HepG2 (cell line): Measurements from ENCODE around the gene POLR1D. TPM values are rescaled to one million over a fixed set of nuclear protein-coding genes. Genes with fewer than 3 reads are reported as not detected.

Source experiments
- E2F2 ChIP-seq: sonication (generic); formaldehyde crosslinking; IDR thresholded peaks from 2 replicates; pipeline ENCODE4 v1.4.0; 2020; ENCODE audit warnings: missing genetic modification reagents, borderline replicate concordance
- HNRNPL ChIP-seq: fragments of 200-400 bp; formaldehyde crosslinking; IDR thresholded peaks from 2 replicates; pipeline ENCODE4 v1.6.1; 2017; ENCODE audit warnings: mild to moderate bottlenecking, low read depth, low read length
- MTF1 ChIP-seq: sonication (generic); formaldehyde crosslinking; IDR thresholded peaks from 2 replicates; pipeline ENCODE4 v1.5.0; 2020; ENCODE audit warnings: missing genetic modification reagents
- NR3C1 ChIP-seq: sonication (generic); formaldehyde crosslinking; IDR thresholded peaks from 2 replicates; pipeline ENCODE4 v1.4.0; 2020; ENCODE audit warnings: missing genetic modification reagents
- PCBP1 ChIP-seq: fragments of 200-400 bp; formaldehyde crosslinking; IDR thresholded peaks from 2 replicates; pipeline ENCODE4 v1.6.1; 2017; ENCODE audit warnings: mild to moderate bottlenecking, low read depth, low read length, borderline replicate concordance
- PRDM15 ChIP-seq: sonication (generic); formaldehyde crosslinking; IDR thresholded peaks from 2 replicates; pipeline ENCODE4 v1.4.0; 2020; ENCODE audit warnings: missing genetic modification reagents
- RARG ChIP-seq: sonication (generic); formaldehyde crosslinking; IDR thresholded peaks from 2 replicates; pipeline ENCODE4 v1.4.0; 2020; ENCODE audit warnings: low read depth, mild to moderate bottlenecking, missing genetic modification reagents
- SMAD3 ChIP-seq: sonication (generic); formaldehyde crosslinking; IDR thresholded peaks from 2 replicates; pipeline ENCODE4 v1.4.0; 2020; ENCODE audit warnings: missing genetic modification reagents
- ZBED4 ChIP-seq: sonication (generic); formaldehyde crosslinking; IDR thresholded peaks from 2 replicates; pipeline ENCODE4 v1.4.0; 2020; ENCODE audit warnings: missing genetic modification reagents, borderline replicate concordance
- ZBTB2 ChIP-seq: sonication (generic); formaldehyde crosslinking; IDR thresholded peaks from 2 replicates; pipeline ENCODE4 v1.8.0; 2022; ENCODE audit warnings: low read depth, missing genetic modification reagents
- ZNF430 ChIP-seq: sonication (generic); formaldehyde crosslinking; IDR thresholded peaks from 2 replicates; pipeline ENCODE4 v1.9.0; 2021; ENCODE audit warnings: mild to moderate bottlenecking, missing genetic modification reagents
- ZNF562 ChIP-seq: sonication (generic); formaldehyde crosslinking; IDR thresholded peaks from 2 replicates; pipeline ENCODE4 v1.8.0; 2022; ENCODE audit warnings: missing genetic modification reagents, borderline replicate concordance
- ZNF609 ChIP-seq: sonication (generic); formaldehyde crosslinking; IDR thresholded peaks from 2 replicates; pipeline ENCODE4 v1.4.0; 2020; ENCODE audit warnings: mild to moderate bottlenecking, missing genetic modification reagents, borderline replicate concordance
- polyA plus RNA-seq, 8 experiments: library from polyadenylated mRNA; depleted of rRNA in 3 of 8; stranded (reverse) in 7 of 8; unstranded in 1 of 8; fragments of >200 nt; fragmentation: Illumina TruSeq in 4 of 8; extraction: Trizol in 4 of 8; gene quantifications; 2 replicates each; pipeline versions ENCODE4 v1.2.1 to v1.2.3, GENCODE V29; 2011 to 2016; ENCODE audit warnings: low read depth in 4 of 8, missing spikeins in 1 of 8, mixed read lengths in 1 of 8; ENCODE audit not compliant: insufficient read depth in 1 of 8
- total RNA-seq, 5 experiments: library from RNA; depleted of rRNA; stranded (reverse); fragments of >200 nt; fragmentation: Illumina TruSeq; extraction: Trizol; gene quantifications; 2 replicates each; pipeline ENCODE4 v1.2.3, GENCODE V29; 2016; ENCODE audit warnings: low read depth in 1 of 5

POLR1D gene
- total and polyA plus RNA-seq, 2 of the 13 experiments (the other 11 are each of a cell fraction or from before 2014, with no cell fraction given) = 183 to 490 TPM

- TF ChIP-seq ZBED4 (no peak), MTF1 (no peak), RARG (CRISPR knock-in tag) (no peak), PRDM15 (no peak), HNRNPL (no peak), SMAD3 (CRISPR knock-in tag) (no peak), ZNF430 (CRISPR knock-in tag) (peak; percentile 87; the same call in 1 of the 2 replicates), ZNF562 (CRISPR knock-in tag) (no peak), NR3C1 (CRISPR knock-in tag) (no peak), E2F2 (no peak), ZBTB2 (CRISPR knock-in tag) (peak; percentile 77), PCBP1 (no peak), ZNF609 (peak; percentile 62)
Measured at GRCh38 chr13:27621366-27622101, at the start of gene POLR1D (continued).
